ENCODE data around the gene CAMK2N1. TPM values are rescaled to one million over a fixed set of nuclear protein-coding genes. Genes with fewer than 3 reads are reported as not detected.

CAMK2N1 gene
- total and polyA plus RNA-seq, 2 of the 13 experiments (the other 11 are each of a cell fraction or from before 2014, with no cell fraction given) = 38.0 to 38.6 TPM

DNA sequence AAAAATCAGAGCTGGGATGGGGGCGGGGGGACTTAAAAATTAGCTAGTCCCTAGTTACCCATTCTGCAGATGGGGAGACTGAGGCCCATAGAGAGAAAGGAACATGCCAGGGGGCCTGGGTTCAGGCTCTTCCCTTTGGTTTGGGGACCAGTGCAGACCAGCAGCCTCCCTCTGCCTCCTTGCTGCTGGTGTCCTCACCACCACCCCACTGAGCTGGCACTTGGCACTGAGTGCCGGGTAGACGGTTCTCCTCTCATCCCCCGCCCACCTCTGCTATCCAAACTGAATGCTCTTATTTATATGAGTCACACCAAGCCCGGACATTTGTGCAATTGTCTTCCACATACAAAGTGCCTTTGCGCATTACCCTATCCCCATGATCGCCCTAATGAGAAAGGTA lies 39.2 kb downstream of the CAMK2N1 start:
- Histone ChIP-seq H3K9me3 (ENCODE audit: low read length) (no peaks in the 10 kb centered on the region), H3K27ac (ENCODE audit: extremely low read length, insufficient read depth, low read length) (no peak overlapping the region), H3K79me2 (ENCODE audit: insufficient read depth, low read length) (no peaks in the 10 kb centered on the region), H3K27me3 (ENCODE audit: control insufficient read depth in 1 of 2, insufficient read depth in 2 of 2, low read length in 2 of 2) (peaks cover 1 to 5% of the 10 kb centered on the region in 2 experiments; a peak in 1 of 5 replicates), H2AFZ (ENCODE audit: low read length) (no peak overlapping the region), H3K9ac (ENCODE audit: insufficient read depth, low read depth, low read length) (no peak overlapping the region), H3K4me2 (ENCODE audit: low read depth, low read length) (no peak overlapping the region), H3K36me3 (replicated peaks in 1 of 2; ENCODE audit: control insufficient read depth in 1 of 2, insufficient read depth in 2 of 2, low read length in 2 of 2) (no peaks in the 10 kb centered on the region), H3K4me3 (replicated peaks in 1 of 3; ENCODE audit: insufficient read depth in 1 of 3, low read depth in 2 of 3, low read length in 3 of 3) (no peak overlapping the region), H4K20me1 (ENCODE audit: insufficient read depth, low read length) (no peaks in the 10 kb centered on the region), H3K4me1 (ENCODE audit: insufficient read depth, low read length) (peaks cover 22% of the 10 kb centered on the region)
- intact Hi-C loops (cut with micrococcal nuclease; ENCODE audit: unreplicated experiment) = no loop called here
- in situ Hi-C loops (cut with HindIII; ENCODE audit: extremely low pct_ligation_motif_present, low pct_unique_long_range_greater_than_20kb) = no loop called here
- ATAC-seq (no peak), FAIRE-seq (no peak), DNase-seq (ENCODE audit: low spot score) (no peak)
- 42% methylated on average over 7 of the region's 7 CpGs for WGBS (ENCODE audit: low lambda C conversion rate)
- CTCF ChIA-PET (ENCODE audit: low intra/inter-chr PET ratio, low total read pairs) = no interaction called here
- POLR2A ChIA-PET = no interaction called here
- no TSS peak for BruUV-seq (replicated peaks)
- TF ChIP-seq ZNF629 (CRISPR knock-in tag; conservative IDR thresholded peaks at IDR 0.05) (peak; percentile 60; the same call in 1 of the 2 replicates), HNRNPK (IDR thresholded peaks at IDR 0.05; ENCODE audit: low read depth, low read length, poor library complexity, severe bottlenecking) (no peak)

DNA sequence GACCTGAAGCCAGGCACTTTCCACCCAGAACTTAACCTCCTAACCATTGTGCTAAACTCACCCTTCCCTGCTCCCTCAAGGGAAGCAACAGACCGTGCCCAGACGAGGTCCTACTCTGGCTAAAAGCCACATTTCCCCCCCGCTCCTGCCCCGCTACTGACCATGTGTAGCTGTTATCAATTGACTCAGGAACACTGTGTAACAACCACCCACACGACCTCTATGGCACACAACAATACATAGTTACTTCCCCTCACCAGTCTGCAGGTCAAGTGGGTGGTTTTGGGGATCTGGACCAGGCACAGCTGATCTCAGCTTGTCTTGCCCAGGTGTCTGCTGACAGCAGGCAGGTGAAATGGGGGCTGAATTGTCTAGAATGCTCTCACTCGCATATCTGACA lies 40.1 kb downstream of the CAMK2N1 start:
- ATAC-seq (no peak), FAIRE-seq (no peak), DNase-seq (ENCODE audit: low spot score) (no peak)
- intact Hi-C loops (cut with micrococcal nuclease; ENCODE audit: unreplicated experiment) = no loop called here
- in situ Hi-C loops (cut with HindIII; ENCODE audit: extremely low pct_ligation_motif_present, low pct_unique_long_range_greater_than_20kb) = no loop called here
- 22% methylated on average over 6 of the region's 6 CpGs for WGBS (ENCODE audit: low lambda C conversion rate)
- ChIA-PET CTCF (ENCODE audit: low intra/inter-chr PET ratio, low total read pairs) (no interaction called here), POLR2A (no interaction called here)
- Histone ChIP-seq H3K4me2 (ENCODE audit: low read depth, low read length) (no peak overlapping the region), H3K9me3 (ENCODE audit: low read length) (no peaks in the 10 kb centered on the region), H3K27me3 (ENCODE audit: control insufficient read depth in 1 of 2, insufficient read depth in 2 of 2, low read length in 2 of 2) (peaks cover 0 to 5% of the 10 kb centered on the region in 2 experiments; a peak in 1 of 5 replicates), H2AFZ (ENCODE audit: low read length) (no peak overlapping the region), H3K27ac (ENCODE audit: extremely low read length, insufficient read depth, low read length) (no peak overlapping the region), H4K20me1 (ENCODE audit: insufficient read depth, low read length) (no peaks in the 10 kb centered on the region), H3K4me1 (ENCODE audit: insufficient read depth, low read length) (peaks cover 22% of the 10 kb centered on the region), H3K4me3 (replicated peaks in 1 of 3; ENCODE audit: insufficient read depth in 1 of 3, low read depth in 2 of 3, low read length in 3 of 3) (no peak overlapping the region), H3K79me2 (ENCODE audit: insufficient read depth, low read length) (no peaks in the 10 kb centered on the region), H3K9ac (ENCODE audit: insufficient read depth, low read depth, low read length) (no peak overlapping the region), H3K36me3 (replicated peaks in 1 of 2; ENCODE audit: control insufficient read depth in 1 of 2, insufficient read depth in 2 of 2, low read length in 2 of 2) (no peaks in the 10 kb centered on the region)
- no peak for TF ChIP-seq PRPF4 (IDR thresholded peaks at IDR 0.05; ENCODE audit: low read depth, low read length, poor library complexity, severe bottlenecking)
- no peak for TF ChIP-seq BRD4 (CRISPR knock-in tag; IDR thresholded peaks at IDR 0.05)
- TF ChIP-seq ZNF501 (CRISPR knock-in tag; IDR thresholded peaks at IDR 0.05) = no peak
- no peak for TF ChIP-seq ZFX (CRISPR knock-in tag; IDR thresholded peaks at IDR 0.05; ENCODE audit: low read depth)
- no peak for TF ChIP-seq MTF2 (CRISPR knock-in tag; IDR thresholded peaks at IDR 0.05; ENCODE audit: borderline replicate concordance)
- BruUV-seq (replicated peaks) = no TSS peak
